Embryonic facial prominence (tissue), 1 donor: ENCODE measurements around the gene RHOBTB1.
"Not testable (repeated sequence)": the region's sequence is repeated elsewhere in the genome, so short reads cannot be mapped to it uniquely, and the experiment has no call there.

Experiments used
- DNase-seq: peaks from one replicate; pipeline ENCODE4 v3.0.0-alpha.2; 2016; ENCODE audit errors: extremely low spot score

Gene RHOBTB1

GRCh38 chr10:60906825-60907224 is 37.2 kb downstream of the RHOBTB1 start:
- DNase-seq, result not testable (repeated sequence)

DNA sequence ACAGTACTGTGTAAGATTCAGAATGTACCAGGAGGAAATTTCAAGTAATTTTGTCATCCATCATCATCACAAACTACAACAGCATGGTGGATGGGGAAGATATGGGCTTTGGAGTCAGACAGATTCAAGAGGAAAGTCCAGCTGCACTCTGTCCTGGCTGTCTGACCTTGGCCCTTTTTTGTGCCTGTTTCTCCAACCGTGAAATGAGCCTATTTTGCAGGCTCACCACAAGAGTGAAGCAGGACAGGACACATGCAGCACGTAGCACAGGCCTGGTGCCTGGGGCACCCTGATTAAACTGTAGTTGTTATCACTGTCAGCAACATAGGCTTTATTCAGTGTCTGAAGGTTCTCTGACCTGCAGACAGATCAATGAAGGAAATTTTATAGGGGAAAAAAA is 37.6 kb downstream of the RHOBTB1 start:
- DNase-seq, result no peak

DNA sequence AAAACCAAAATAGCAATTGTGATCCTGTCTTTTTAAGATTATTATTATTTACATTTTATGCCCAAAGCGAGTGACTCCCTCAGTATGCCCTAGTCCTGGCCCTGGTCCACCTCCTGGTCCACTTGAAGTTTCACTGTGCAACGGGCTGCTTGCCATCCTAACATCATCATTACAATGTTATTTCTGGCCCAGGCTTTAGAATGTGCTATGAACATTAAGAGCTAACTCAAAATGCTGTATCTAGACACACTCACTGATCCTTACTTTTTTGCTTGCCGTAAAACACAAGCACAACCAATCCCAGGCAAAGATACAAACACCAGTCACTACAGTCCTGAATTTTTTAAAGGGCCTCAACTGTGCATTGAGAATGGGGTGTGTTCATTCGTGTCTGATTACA is 38.4 kb downstream of the RHOBTB1 start:
- DNase-seq, result no peak

- no peak for DNase-seq
These were observed 40.9 kb downstream of the RHOBTB1 start for GRCh38 chr10:60903096-60903495.

DNA sequence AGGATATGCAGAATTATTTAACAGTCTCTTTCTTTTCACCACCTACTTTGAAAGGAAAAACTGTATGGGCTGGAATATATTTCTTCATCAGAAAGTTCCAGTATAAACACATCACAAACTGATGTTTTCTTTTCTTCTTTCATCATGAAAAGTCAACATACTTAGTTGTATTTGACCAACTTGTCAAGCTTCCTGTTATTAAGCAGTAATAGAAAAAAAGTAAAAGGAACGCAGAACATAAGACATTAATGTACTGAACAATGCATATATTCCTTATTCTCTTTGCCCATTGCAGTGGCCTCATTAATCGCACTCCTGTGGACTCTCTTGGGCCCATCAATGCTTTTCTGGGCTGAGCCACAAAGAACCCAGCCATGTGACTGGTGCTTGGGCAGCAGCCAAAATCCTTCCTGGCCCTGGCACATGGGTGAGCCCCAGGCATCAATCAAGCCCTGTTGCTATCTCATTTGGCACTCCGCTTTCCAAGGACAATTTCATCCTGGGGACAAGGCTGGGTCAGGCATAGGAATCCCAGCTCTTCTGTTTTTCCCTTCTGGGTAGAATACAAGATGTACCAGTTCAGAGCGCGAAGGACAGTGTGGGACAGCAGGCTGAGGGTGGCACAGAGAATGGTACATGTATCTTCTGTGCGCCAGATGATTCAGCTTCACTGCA is 42.3 kb downstream of the RHOBTB1 start:
- no peak for DNase-seq

DNA sequence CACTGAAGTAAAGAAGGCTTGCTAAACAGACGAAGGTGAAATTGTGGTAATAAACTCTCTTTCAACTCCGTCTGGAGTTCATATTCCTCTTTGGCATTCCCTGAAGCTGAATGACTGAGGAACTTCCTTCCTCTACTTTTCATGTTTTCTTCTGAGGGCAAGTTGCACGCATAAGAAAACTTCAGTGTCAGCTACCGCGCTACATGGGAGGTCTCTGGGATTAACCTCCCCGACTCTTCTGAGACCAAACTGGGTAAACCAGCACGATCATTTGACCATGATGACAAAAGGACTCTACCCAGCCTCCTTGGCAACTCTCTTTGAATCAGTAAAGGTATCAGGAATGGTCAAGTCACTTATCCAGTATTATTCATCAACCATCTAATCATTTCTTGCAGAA is 44.7 kb downstream of the RHOBTB1 start:
- no peak for DNase-seq

DNA sequence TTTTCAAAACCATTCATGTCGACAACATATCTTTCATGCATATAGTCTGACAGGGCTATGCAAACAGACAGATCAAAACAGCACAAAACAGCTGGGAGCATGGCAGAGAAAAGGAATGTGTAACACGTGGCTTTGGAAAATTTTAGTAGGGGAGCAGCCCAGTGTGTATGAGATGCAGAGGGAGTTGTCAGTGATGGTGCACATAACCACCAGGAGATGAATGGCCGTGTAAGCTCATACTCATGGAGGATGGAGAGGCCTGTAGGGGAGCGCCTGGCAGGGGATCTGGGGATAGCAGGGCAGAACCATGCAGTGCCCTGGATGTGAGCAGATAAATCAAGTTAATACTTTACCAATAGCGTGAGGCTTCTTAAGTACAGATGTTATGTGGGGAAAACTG is 45.7 kb downstream of the RHOBTB1 start:
- DNase-seq, result no peak

DNA sequence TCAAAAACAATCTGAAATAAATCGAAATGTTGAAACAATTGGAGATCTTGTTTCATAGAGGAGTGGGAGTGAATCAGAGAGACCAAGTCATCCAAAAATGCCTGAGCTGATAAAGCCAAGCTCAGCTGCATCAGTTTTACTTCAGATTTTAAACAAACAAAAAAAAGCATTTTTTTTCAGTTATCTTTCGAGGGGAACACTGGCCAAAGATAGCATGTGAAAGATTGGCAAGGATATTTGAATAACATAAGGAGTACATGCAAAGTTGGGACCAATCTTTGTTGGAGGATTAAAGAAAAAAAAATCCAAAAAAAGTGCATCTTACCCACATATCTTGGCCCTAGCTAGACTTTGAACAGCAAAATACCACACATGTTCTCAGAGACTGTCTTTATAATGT is 47.2 kb downstream of the RHOBTB1 start:
- no peak for DNase-seq

GRCh38 chr10:60896033-60896432 is 48.0 kb downstream of the RHOBTB1 start:
- DNase-seq, result no peak

DNA sequence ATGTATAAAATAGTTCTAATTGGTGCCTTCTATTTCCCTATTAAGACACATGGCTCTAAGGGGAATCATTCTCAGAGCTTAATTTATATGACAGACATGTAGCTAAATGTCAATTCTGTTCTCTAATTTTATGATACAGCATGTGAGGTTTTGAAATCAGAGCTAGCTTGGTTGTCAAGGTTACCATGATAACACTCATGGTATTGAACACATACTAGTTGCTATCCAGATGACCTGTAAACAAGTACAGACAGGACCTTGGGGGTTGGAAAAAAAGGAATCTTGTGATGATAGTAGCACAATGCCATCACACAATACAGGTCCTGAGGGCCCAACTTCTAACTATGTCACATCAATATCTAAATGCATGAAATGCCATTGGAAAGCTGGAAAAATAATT is 49.2 kb downstream of the RHOBTB1 start:
- no peak for DNase-seq

- no peak for DNase-seq
These were observed 50.8 kb downstream of the RHOBTB1 start for GRCh38 chr10:60893231-60893630.

- no peak for DNase-seq
These were observed 51.4 kb downstream of the RHOBTB1 start for GRCh38 chr10:60892571-60892970.

- no peak for DNase-seq
These were observed 53.2 kb downstream of the RHOBTB1 start for GRCh38 chr10:60890811-60891210.

DNA sequence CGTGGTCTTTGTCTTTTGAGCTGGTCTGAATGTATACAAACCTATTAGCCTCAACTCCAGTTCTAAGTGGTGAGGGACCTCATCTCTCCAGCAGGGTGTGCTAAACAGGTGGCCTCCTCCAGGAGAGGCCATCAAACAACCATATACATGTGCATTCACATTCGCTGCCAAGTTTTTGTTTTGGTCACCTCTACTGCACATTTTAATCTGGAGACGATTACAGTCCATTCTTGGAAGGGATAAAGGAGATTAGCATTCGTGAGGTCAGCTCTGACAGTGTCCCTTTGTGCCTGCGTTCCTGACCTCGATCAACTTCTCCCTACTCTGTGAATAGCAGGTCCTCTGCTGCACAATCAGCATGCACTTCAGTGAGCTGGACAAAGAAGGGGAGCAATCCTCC is 60.8 kb downstream of the RHOBTB1 start:
- DNase-seq, result no peak

GRCh38 chr10:60878224-60878623 is 65.8 kb downstream of the RHOBTB1 start:
- no peak for DNase-seq

- no peak for DNase-seq
These were observed 66.2 kb downstream of the RHOBTB1 start for GRCh38 chr10:60877777-60878120.

DNA sequence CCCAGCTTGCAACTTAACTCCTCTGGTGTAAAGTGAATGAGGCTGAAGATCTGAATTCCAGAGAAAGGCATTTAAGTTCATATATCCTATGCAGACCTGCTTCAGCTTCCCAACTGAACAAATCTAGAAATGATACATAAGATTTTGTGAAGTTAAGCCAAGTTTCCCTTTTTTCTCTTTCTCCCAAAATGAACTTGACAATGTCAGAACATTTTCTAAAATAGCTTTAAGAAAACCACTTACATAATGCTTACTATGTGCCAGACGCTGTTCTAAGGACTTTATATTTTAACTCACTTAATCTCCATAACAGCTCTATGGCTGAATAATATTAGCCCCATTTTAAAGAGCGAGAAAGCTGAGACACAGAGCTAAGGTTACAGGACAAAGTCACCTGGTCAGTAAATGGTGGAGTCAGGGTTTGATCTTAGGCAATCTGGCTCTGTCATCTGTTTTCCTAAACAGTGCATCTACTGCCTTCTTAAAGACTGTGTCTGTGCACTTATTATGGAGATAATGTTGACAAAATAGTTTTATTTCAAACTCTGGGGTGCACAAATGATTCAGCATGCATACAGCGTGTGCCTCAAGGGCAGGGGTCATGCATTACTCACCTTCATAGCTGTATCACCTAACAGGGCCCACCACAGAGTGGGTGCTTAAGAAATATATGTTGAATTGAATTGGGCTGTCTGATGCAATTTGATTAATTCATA is 66.8 kb downstream of the RHOBTB1 start:
- DNase-seq, result no peak

GRCh38 chr10:60873758-60874157 is 70.2 kb downstream of the RHOBTB1 start:
- no peak for DNase-seq

GRCh38 chr10:60872451-60872850 is 71.5 kb downstream of the RHOBTB1 start:
- DNase-seq, result no peak

DNA sequence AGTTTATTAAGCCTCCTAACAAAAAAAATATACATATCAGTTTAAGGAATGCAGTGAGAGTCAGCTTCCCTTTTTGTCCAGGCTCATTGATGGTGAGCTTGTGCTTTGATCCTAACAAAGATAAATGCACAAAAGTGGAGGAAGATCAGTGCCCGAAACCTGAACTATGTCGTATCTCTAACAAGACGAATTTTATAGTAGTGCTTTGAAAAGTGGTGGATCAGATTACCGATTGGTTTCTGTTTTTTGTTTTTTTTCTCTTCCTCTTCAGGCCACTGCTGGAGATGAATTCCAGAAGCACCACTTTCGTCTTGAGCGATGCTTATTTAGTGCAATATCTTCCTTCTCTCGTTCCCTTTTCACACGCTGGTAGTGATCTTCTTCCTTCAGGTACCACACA is 72.8 kb downstream of the RHOBTB1 start:
- no peak for DNase-seq

GRCh38 chr10:60870803-60871202 is 73.2 kb downstream of the RHOBTB1 start:
- no peak for DNase-seq

DNA sequence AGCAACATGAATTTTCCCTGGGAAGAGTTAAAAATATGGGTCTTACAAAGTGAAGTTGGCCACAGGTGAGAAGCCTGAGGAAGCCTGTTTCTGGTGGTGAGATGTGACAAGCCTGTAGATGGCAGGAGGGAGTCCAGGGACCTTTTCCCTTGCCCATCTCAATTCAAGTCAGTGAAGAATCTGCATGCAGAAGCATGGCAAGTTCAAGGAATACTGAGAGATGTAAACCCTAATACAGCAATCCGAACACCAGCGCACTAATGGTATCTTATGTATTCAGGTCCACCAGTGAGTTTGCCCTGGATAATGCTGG is 73.6 kb downstream of the RHOBTB1 start:
- DNase-seq, result no peak

- no peak for DNase-seq
These were observed 74.2 kb downstream of the RHOBTB1 start for GRCh38 chr10:60869652-60870415.
